ENCODE data around the gene LRRC9. TPM values are rescaled to one million over a fixed set of nuclear protein-coding genes. Genes with fewer than 3 reads are reported as not detected.

The LRRC9 gene
- total RNA-seq, 3 donors from 2014 or later (not counting 1 experiment from before 2014, with no cell fraction given) = not detected

DNA sequence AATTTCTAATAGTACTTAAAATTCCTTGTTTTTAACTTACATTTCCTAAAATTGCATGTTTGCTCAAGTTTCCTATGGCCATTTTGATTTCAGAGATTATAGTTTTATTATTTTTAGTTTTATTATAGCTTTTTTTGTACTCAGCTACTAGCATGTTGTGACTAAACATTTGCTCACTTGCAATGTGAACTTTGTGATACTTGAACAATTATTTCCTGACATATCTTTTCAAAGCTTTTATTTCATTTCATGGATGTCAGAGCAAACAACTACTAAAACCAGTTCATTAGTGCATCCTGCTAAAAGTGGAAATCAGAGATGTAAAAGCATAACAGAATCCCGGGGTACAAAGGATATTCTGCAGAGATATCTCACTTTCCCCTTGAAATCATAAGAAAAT, 138.1 kb downstream of the LRRC9 start:
- no peak overlapping the region for H3K27ac Mint-ChIP-seq
- no peaks in the 10 kb centered on the region for H3K36me3 Mint-ChIP-seq
- Histone ChIP-seq H3K27me3 (ENCODE audit: control insufficient read depth, insufficient read depth, low read length) (peaks cover 4% of the 10 kb centered on the region), H3K27ac (ENCODE audit: low read length) (no peak overlapping the region), H3K4me1 (ENCODE audit: control insufficient read depth, insufficient read depth, low read length) (no peaks in the 10 kb centered on the region), H3K9me3 (ENCODE audit: control insufficient read depth, insufficient read depth, low read length) (no peaks in the 10 kb centered on the region), H3K4me3 (ENCODE audit: low read length) (no peak overlapping the region), H3K36me3 (ENCODE audit: control insufficient read depth, insufficient read depth, low read length) (no peaks in the 10 kb centered on the region)
- H3K4me1 Mint-ChIP-seq = no peaks in the 10 kb centered on the region
- H3K4me3 Mint-ChIP-seq = no peak overlapping the region
- TF ChIP-seq, protein P1, sequence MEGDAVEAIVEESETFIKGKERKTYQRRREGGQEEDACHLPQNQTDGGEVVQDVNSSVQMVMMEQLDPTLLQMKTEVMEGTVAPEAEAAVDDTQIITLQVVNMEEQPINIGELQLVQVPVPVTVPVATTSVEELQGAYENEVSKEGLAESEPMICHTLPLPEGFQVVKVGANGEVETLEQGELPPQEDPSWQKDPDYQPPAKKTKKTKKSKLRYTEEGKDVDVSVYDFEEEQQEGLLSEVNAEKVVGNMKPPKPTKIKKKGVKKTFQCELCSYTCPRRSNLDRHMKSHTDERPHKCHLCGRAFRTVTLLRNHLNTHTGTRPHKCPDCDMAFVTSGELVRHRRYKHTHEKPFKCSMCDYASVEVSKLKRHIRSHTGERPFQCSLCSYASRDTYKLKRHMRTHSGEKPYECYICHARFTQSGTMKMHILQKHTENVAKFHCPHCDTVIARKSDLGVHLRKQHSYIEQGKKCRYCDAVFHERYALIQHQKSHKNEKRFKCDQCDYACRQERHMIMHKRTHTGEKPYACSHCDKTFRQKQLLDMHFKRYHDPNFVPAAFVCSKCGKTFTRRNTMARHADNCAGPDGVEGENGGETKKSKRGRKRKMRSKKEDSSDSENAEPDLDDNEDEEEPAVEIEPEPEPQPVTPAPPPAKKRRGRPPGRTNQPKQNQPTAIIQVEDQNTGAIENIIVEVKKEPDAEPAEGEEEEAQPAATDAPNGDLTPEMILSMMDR (IDR thresholded peaks at IDR 0.05) = no peak
- peaks cover 8 to 28% of the 10 kb centered on the region in 2 donors for H3K27me3 Mint-ChIP-seq (ENCODE audit: low read depth in 2 of 2)
- no peaks in the 10 kb centered on the region for H3K9me3 Mint-ChIP-seq
- DNase-seq = no peak
- intact Hi-C loops (cut with micrococcal nuclease) = no loop called here
- no peak for ATAC-seq
- WGBS (ENCODE audit: insufficient coverage) = no CpG with 5 or more reads among the region's 1 CpG

DNA sequence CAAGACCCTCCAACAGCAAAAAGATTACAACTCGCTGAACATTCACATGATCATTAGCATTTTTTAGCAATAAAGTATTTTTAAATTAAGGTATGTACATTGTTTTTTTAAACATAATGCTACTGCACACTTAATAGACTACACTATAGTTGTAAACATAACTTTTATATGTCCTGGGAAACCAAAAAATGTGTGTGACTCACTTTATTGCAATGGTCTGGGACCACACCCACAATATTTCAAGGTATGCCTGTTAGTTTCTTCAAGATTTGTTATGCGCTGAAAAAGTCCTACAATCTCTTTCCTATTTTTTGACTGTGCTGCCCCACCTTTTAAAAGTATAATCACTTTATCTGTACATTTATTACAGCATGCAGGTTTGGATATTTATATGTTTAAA, 141.4 kb downstream of the LRRC9 start:
- H3K9me3 ChIP-seq (ENCODE audit: control insufficient read depth, insufficient read depth, low read length) = no peaks in the 10 kb centered on the region
- Mint-ChIP-seq H3K27me3 (ENCODE audit: low read depth in 2 of 2) (peaks cover 6% of the 10 kb centered on the region in 2 donors), H3K9me3 (no peaks in the 10 kb centered on the region), H3K36me3 (no peaks in the 10 kb centered on the region), H3K4me1 (no peaks in the 10 kb centered on the region), H3K4me3 (no peak overlapping the region), H3K27ac (no peak overlapping the region)
- TF ChIP-seq, protein P1 (IDR thresholded peaks at IDR 0.05) = no peak
- 100% methylated on average over 1 of the region's 2 CpGs for WGBS (ENCODE audit: insufficient coverage)
- no peak overlapping the region for H3K4me3 ChIP-seq (ENCODE audit: low read length)
- H3K27me3 ChIP-seq (ENCODE audit: control insufficient read depth, insufficient read depth, low read length) = peaks cover 4% of the 10 kb centered on the region
- no peak overlapping the region for H3K27ac ChIP-seq (ENCODE audit: low read length)
- DNase-seq (no peak), ATAC-seq (no peak)
- intact Hi-C loops (cut with micrococcal nuclease) = loop anchor here (5.0 kb wide), 1 partner anchor 94 kb away; no protein-coding TSS in a partner anchor
- no peaks in the 10 kb centered on the region for H3K4me1 ChIP-seq (ENCODE audit: control insufficient read depth, insufficient read depth, low read length)
- no peaks in the 10 kb centered on the region for H3K36me3 ChIP-seq (ENCODE audit: control insufficient read depth, insufficient read depth, low read length)

DNA sequence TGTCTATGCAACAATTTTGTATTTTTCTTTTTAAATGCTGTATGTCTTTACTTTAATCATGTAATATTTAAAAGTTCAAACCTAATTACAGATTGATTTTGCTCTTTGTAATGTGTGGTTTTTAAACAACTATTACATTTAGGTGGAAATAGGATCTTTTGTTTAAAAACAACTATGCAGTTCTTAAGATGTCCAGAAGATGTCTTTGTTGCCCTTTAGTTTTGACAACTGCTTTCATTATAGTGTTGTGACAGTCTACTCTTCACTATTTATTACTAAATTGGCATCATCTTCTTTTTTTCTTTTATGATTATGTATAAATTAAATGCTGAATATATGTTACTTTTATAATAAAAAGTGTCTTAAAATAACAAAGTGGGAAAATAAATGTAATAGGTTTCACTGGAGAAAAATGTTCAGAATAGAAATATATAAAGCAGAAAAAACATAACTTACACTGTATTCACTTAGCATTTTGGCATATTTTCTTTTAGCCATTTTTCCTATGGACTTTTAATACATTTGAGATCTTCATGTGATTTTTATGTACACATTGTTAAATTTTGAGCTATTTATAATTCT, 144.6 kb downstream of the LRRC9 start:
- H3K4me1 Mint-ChIP-seq = no peaks in the 10 kb centered on the region
- ATAC-seq (peak; percentile 70 to 88 (median 75)), DNase-seq (peak in 1 of 2 donors; percentile 65)
- no peaks in the 10 kb centered on the region for H3K36me3 Mint-ChIP-seq
- H3K4me3 Mint-ChIP-seq = no peak overlapping the region
- H3K9me3 ChIP-seq (ENCODE audit: control insufficient read depth, insufficient read depth, low read length) = no peaks in the 10 kb centered on the region
- H3K27me3 ChIP-seq (ENCODE audit: control insufficient read depth, insufficient read depth, low read length) = no peaks in the 10 kb centered on the region
- H3K27ac ChIP-seq (ENCODE audit: low read length) = no peak overlapping the region
- no peaks in the 10 kb centered on the region for H3K4me1 ChIP-seq (ENCODE audit: control insufficient read depth, insufficient read depth, low read length)
- no peaks in the 10 kb centered on the region for H3K36me3 ChIP-seq (ENCODE audit: control insufficient read depth, insufficient read depth, low read length)
- intact Hi-C loops (cut with micrococcal nuclease) = loop anchor here (1.0 to 5.0 kb wide), 2 partner anchors 97 to 120 kb away; no protein-coding TSS in a partner anchor
- H3K9me3 Mint-ChIP-seq = no peaks in the 10 kb centered on the region
- no peak overlapping the region for H3K4me3 ChIP-seq (ENCODE audit: low read length)
- H3K27ac Mint-ChIP-seq = no peak overlapping the region
- TF ChIP-seq, protein P1 (IDR thresholded peaks at IDR 0.05) = peak; percentile 80
- peaks cover 4 to 6% of the 10 kb centered on the region in 2 donors for H3K27me3 Mint-ChIP-seq (ENCODE audit: low read depth in 2 of 2)

DNA sequence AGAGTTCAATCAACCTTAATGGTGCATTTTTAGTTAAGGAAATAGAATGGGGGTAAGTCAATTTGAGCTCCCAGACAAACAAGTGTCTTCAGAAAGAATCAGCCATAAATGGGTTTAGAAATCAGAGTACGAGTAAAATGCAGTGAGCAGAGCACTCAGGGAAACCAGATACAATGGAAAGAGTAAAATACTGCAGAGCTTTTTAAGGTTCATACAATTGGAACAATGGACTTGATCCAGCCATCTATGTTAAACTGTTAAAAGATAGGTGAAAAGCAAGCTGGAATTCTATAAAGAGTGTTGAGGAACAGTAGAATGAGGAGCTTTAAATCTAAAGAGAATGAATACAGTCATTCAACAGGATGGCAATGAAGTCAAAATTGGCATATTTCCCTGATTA, 147.9 kb downstream of the LRRC9 start:
- DNase-seq = no peak
- Histone ChIP-seq H3K4me3 (ENCODE audit: low read length) (no peak overlapping the region), H3K36me3 (ENCODE audit: control insufficient read depth, insufficient read depth, low read length) (no peaks in the 10 kb centered on the region), H3K4me1 (ENCODE audit: control insufficient read depth, insufficient read depth, low read length) (no peaks in the 10 kb centered on the region), H3K9me3 (ENCODE audit: control insufficient read depth, insufficient read depth, low read length) (no peaks in the 10 kb centered on the region), H3K27me3 (ENCODE audit: control insufficient read depth, insufficient read depth, low read length) (no peaks in the 10 kb centered on the region), H3K27ac (ENCODE audit: low read length) (no peak overlapping the region)
- no peaks in the 10 kb centered on the region for H3K9me3 Mint-ChIP-seq
- 93% methylated on average over 1 of the region's 1 CpG for WGBS (ENCODE audit: insufficient coverage)
- TF ChIP-seq, protein P1 (IDR thresholded peaks at IDR 0.05) = no peak
- no peak for ATAC-seq
- no peaks in the 10 kb centered on the region for H3K36me3 Mint-ChIP-seq
- no peak overlapping the region for H3K27ac Mint-ChIP-seq
- H3K4me1 Mint-ChIP-seq = no peaks in the 10 kb centered on the region
- H3K27me3 Mint-ChIP-seq (ENCODE audit: low read depth in 2 of 2) = no peaks in the 10 kb centered on the region
- H3K4me3 Mint-ChIP-seq = no peak overlapping the region
- intact Hi-C loops (cut with micrococcal nuclease) = no loop called here
